ENCODE data around the gene ADGRV1.

DNA sequence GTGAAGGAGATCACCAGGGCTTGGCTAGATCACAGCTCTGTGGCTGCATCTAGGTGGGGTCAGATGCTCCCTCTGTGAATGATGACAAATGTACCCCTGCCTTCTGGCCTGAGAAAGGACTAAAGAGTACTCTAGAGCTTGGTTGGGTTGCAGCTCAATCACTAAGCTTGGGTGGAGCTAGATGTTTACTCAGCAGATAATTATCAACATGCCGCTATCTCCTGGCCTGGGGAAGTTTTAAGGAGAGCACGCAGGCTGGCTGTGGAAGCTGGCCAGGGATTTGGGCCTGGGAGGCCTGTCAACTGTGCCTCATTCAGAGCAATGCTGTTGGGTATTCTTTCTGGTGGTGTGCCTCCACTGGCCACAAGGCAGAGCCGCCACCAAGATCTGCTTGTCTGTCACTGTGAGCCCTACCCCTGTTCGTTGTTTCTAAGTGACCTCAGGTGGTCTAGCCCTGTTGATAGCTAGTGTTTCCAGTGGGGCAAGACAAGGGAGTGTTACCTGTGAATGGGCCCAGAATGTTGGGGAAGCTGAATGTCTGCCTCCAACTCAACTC lies 181.7 kb downstream of the ADGRV1 start:
- TF ChIP-seq, protein P1, sequence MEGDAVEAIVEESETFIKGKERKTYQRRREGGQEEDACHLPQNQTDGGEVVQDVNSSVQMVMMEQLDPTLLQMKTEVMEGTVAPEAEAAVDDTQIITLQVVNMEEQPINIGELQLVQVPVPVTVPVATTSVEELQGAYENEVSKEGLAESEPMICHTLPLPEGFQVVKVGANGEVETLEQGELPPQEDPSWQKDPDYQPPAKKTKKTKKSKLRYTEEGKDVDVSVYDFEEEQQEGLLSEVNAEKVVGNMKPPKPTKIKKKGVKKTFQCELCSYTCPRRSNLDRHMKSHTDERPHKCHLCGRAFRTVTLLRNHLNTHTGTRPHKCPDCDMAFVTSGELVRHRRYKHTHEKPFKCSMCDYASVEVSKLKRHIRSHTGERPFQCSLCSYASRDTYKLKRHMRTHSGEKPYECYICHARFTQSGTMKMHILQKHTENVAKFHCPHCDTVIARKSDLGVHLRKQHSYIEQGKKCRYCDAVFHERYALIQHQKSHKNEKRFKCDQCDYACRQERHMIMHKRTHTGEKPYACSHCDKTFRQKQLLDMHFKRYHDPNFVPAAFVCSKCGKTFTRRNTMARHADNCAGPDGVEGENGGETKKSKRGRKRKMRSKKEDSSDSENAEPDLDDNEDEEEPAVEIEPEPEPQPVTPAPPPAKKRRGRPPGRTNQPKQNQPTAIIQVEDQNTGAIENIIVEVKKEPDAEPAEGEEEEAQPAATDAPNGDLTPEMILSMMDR (IDR thresholded peaks at IDR 0.05), result no peak
- TF ChIP-seq POLR2A (IDR thresholded peaks at IDR 0.05) (no peak), POLR2AphosphoS5 (IDR thresholded peaks at IDR 0.05) (no peak), EP300 (IDR thresholded peaks at IDR 0.05) (no peak)
